Measurements from ENCODE around the gene FAM3A.

The FAM3A gene

DNA sequence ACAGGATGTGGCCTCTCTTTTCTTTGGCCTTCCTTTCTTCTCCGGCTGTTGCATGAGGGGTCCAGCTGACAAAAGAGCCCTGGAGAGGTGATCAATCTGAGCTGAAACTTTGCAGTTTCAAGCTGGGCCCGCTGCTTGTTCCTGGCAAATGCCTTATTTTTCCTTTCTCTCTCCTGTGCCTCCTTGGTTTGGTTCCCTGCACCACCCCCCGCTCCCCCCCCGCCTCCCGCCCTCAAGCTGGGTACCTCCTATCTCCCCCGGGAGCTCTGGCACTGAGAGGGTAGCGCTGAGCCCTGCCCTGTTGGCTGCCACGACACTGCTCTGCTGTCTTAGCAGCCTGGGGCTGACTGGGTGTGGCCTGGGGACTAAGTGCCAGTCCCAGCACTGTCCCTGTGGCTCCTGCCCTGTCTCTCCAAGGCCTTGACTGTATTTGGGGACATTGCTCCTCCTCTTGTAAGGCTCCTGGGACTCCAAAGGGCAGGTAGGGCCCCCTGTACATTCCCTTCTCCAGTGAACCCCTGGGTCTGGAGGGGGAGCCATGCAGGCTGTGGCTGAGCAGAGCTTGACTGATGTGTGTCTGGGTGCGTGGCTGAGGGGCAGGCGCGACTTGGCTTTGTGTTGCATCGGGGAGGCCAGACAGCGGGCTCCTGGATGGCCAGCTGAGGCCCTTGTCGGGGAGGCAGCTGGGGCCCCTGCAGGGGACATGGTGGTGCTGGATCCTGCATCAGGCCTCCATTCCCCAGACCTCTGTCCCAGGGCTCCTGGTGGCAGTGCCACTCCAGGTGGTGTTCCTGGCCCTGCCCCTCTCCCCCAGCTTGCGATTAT is 56.9 kb downstream of the FAM3A start:
- DNase-seq, result peak; percentile 68

DNA sequence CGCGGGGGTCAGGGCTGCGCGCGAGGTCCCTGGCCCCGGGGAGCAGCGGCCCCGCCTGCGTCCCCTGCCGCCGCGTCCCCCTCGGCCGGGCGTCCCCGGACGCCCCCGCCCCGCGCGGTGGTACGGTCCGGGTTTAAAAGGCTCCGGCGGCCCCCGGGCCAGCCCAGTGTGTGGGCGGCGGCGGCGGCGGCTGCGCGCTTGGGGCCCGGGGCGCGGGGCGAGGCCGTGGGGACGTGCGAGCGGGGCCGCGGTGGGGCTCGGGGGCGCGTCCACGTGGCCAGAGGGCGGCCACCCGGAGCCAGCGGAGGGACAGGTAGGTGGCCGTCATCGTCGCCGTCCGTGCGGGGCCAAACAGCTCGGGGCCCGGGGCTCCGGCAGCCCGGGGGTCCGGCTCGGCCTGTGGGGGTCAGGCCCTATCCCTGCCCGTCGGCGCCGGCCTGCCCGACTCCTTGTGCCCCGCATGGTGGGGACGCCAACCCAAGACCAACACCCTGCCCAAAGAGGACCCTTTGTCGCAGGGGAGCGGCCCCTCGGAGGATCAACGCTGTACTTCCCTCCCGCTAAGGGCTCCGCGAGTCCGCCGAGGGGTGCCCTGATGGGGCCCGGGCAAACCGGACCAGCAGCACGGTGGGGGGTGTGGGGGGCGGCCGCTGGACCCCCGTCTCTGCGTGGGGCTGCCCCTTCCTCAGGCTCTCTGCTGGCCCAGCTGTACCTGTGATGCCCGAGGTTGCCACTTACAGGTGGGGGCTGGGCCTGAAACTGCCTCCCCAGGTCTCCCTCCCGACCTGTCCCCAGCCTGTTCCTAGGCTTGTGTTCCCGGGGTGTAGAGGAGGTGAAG is 57.7 kb downstream of the FAM3A start, which contains the start of gene PLXNA3:
PLXNA3 (plus strand) TSS at position 166 of the 838 bp plus-strand sequence. CDS start 1,903 bp downstream, outside the sequence.
- peak; percentile 68 for DNase-seq

DNA sequence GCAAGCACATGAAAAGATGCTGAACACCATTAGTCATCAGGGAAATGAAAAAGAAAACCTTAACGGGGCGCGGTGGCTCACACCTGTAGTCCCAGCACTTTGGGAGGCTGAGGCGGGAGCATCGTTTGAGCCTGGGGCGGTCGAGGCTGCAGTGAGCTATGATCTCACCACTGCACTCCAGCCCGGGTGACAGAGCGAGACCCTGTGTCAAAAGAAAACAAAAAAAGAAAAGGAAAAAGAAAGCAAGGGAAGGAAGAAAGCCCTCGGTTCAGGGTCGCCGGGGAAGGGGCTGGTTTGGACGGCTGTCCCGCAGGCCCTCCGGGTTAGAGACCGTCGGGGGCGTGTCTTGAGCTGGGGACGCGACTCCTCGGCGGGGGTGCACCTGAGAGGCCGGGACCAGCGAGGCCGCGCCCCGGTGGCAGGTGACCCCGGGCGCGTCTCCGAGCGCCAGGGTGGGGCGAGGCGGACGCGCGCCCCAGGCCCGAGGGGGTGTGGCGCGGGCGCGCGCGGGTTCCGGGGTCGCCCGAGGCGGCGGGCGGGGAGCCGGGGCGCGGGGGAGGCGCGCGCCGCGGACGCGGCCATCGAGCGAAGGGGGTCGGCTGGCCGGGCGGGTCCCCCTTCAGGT is 58.4 kb downstream of the FAM3A start:
- peak; percentile 74 for DNase-seq
